Lower leg skin (tissue), 3 donors: Measurements from ENCODE around the gene EIF4H.
"Not testable (repeated sequence)": the region's sequence is repeated elsewhere in the genome, so short reads cannot be mapped to it uniquely, and the experiment has no call there.

ENCODE experiments used
- CTCF ChIP-seq, 3 donors: fragments of 450-650 bp; IDR thresholded peaks; one replicate each; pipeline ENCODE4 v1.5.1; 2016; ENCODE audit warnings: antibody characterized with exemption in 3 of 3, mild to moderate bottlenecking in 3 of 3, moderate library complexity in 2 of 3
- POLR2A ChIP-seq, 2 donors: fragments of 450-650 bp; IDR thresholded peaks; one replicate each; pipeline ENCODE4 v1.6.1; 2016 to 2017; ENCODE audit warnings: antibody characterized with exemption in 2 of 2, mild to moderate bottlenecking in 1 of 2, moderate library complexity in 1 of 2

- not testable (repeated sequence) for TF ChIP-seq CTCF, POLR2A (IDR thresholded peaks at IDR 0.05)
These were observed 50.8 kb downstream of the EIF4H start for GRCh38 chr7:74224907-74225306.
